ENCODE measurements around the gene PLAA.
A peak's percentile ranks its signal among the peaks of the same experiment; 100 is the strongest.

PLAA gene

DNA sequence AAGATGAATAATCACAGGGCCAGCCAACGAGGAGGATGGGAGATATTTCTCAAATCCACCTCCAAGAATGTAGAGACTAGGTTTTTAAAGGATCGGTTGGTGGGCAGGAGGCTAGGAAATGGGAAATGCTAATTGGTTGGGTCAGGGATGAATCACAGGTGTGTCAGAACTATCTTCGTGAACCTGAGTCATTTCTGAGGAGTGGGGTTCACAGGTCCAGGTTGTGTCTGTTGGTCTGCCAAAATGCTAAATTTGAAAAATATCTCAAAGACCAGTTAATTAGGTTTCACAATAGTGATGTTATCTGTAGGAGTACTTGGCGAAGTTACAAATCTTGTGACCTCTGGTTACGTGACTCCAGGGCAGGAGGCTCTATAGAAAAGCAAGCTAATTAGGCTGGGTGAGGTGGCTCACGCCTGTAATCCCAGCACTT, 2.6 kb upstream of the PLAA start:
- DNase-seq (no peak), ATAC-seq (no peak)
- no peak overlapping the region for H3K4me3 Mint-ChIP-seq
- no peaks in the 10 kb centered on the region for H3K9me3 Mint-ChIP-seq
- peaks cover 44% of the 10 kb centered on the region for H3K4me1 Mint-ChIP-seq
- H3K36me3 Mint-ChIP-seq (ENCODE audit: low read depth): peaks cover 5% of the 10 kb centered on the region
- H3K27me3 Mint-ChIP-seq: no peaks in the 10 kb centered on the region
- H3K27ac Mint-ChIP-seq: no peak overlapping the region

DNA sequence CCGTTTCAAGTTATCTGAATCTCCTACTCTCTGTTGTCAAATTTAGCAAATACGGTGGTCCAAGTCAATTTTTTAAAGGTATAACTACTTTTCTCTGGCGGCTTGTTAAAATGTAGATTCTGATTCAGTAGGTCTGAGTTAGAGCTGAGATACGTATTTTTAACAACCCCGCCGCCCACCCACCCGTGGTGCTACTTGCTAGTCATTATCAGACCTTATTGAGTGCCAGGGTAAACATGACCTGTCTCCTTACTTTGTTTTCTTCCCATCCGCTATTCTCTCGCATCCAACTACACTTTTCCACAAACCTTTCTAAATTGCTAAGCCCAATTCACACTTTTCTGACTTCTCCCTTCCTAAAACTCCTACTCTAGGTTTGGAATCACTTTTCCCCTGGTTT, 694 bp upstream of the PLAA start:
- Mint-ChIP-seq H3K9me3 (no peaks in the 10 kb centered on the region), H3K27me3 (no peaks in the 10 kb centered on the region), H3K36me3 (ENCODE audit: low read depth) (peaks cover 21% of the 10 kb centered on the region), H3K4me3 (peak overlapping the region; percentile 96), H3K27ac (peak overlapping the region; percentile 100), H3K4me1 (peaks cover 51% of the 10 kb centered on the region)
- ATAC-seq (no peak), DNase-seq (peak; percentile 36)

DNA sequence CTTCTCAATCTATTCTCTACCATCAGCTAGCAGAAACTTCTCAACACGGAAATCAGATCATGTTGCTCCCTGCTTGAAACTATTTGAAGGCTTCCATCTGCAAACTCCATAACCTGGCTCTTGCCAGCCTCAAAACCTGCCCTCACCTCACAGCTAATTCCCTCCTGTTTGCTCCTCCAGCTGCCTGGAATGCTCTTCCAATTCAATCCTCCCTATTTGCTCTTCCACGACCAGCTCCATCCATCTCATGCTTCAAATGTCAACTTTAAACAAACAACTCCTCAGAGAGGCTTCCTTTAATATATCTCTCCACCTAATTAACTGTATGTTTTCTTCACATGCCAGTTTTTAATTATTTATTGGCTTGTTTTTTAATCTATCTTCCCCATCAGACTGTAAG, 1.5 kb downstream of the PLAA start:
- no peak for DNase-seq
- H3K4me3 Mint-ChIP-seq: peak overlapping the region; percentile 96
- peaks cover 33% of the 10 kb centered on the region for H3K36me3 Mint-ChIP-seq (ENCODE audit: low read depth)
- no peaks in the 10 kb centered on the region for H3K9me3 Mint-ChIP-seq
- H3K27ac Mint-ChIP-seq: peak overlapping the region; percentile 100
- no peak for ATAC-seq
- H3K27me3 Mint-ChIP-seq: no peaks in the 10 kb centered on the region
- H3K4me1 Mint-ChIP-seq: peaks cover 66% of the 10 kb centered on the region

DNA sequence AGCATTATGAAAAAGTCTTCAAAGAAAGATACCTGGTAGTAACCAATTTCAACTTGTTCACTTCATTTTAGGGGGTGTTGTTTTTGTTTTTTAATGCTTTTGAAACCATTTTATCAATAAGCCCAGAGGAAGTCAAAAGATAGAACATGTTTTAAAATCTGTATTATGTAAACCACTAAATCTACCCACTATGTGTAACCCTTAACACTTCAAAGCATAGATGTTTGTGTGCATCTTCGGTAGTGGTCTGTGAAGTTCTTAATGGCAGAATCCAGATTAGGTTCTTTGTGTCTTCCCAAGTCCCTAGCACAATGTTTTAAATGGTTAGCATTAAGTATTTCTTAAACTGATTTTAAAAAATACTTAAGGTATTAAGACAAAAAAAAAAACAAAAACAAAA, 6.3 kb downstream of the PLAA start:
- no peak overlapping the region for H3K4me3 Mint-ChIP-seq
- H3K27ac Mint-ChIP-seq: peak overlapping the region; percentile 32

DNA sequence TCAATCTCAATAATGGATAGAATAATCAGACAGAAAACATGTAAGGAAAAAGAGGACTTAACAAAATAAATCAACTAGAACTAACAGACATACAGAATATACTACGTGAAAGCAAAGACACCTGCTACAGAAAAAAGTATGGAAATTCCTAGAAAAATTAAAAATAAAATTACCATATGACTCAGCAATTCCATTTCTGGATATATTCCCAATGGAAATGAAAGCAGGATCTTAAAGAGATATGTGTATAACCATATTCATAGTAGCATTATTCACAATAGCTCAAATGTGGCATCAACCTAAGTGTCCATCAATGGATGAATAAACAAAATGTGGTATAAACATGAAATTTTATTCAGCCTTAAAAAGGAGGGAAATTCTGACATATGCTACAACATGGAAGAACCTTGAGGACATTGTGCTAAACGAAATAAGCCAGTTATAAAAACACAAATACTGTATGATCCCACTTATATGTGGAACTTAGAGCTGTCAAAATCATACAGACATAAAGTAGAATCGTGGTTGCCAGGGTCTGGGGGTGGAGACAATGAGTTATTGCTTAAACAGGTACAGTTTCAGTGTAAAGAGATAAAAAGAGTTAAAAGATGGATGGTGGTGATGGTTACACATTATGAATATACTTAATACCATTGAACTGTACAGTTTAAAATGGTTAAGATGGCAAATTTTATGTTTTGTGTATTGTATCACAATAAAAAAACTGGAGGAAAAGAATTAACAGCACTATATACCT, 6.9 kb downstream of the PLAA start:
- peaks cover 56% of the 10 kb centered on the region for H3K36me3 Mint-ChIP-seq (ENCODE audit: low read depth)
- H3K4me1 Mint-ChIP-seq: peaks cover 70% of the 10 kb centered on the region
- peak overlapping the region; percentile 12 for H3K4me3 Mint-ChIP-seq
- H3K9me3 Mint-ChIP-seq: no peaks in the 10 kb centered on the region
- no peak for DNase-seq
- peak overlapping the region; percentile 32 for H3K27ac Mint-ChIP-seq
- H3K27me3 Mint-ChIP-seq: no peaks in the 10 kb centered on the region
- no peak for ATAC-seq

More for the DNA sequence above, 6.3 kb downstream of the PLAA start:
- H3K36me3 Mint-ChIP-seq (ENCODE audit: low read depth): peaks cover 60% of the 10 kb centered on the region
- no peaks in the 10 kb centered on the region for H3K27me3 Mint-ChIP-seq
- ATAC-seq (no peak), DNase-seq (no peak)
- H3K4me1 Mint-ChIP-seq: peaks cover 75% of the 10 kb centered on the region
- no peaks in the 10 kb centered on the region for H3K9me3 Mint-ChIP-seq

DNA sequence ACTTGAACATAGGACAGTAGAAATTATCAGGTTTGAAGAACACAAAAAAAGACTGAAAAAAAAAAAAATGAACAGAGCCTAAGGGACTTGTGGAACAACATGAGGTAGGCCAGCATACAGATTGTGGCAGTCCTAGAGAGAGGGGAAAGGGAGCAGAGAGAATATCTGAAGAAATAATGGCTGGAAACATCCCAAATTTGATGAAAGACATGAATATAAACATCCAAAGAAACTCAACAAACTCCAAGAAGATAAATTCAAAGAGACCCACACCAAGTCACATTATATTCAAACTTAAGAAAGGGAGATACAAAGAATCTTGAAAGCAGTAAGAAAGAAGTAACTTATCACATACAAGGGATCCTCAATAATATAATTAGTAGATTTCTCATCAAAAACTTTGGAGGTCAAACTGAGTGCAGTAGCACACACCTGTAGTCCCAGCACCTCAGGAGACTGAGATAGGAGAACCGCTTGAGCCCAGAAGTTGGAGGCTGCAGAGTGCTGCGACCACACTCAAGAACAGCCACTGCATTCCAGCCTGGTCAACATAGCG, 9.1 kb downstream of the PLAA start:
- Mint-ChIP-seq H3K9me3 (no peaks in the 10 kb centered on the region), H3K36me3 (ENCODE audit: low read depth) (peaks cover 42% of the 10 kb centered on the region), H3K4me1 (peaks cover 50% of the 10 kb centered on the region), H3K27me3 (no peaks in the 10 kb centered on the region), H3K4me3 (no peak overlapping the region), H3K27ac (peak overlapping the region; percentile 8)
- no peak for ATAC-seq
- DNase-seq: no peak

DNA sequence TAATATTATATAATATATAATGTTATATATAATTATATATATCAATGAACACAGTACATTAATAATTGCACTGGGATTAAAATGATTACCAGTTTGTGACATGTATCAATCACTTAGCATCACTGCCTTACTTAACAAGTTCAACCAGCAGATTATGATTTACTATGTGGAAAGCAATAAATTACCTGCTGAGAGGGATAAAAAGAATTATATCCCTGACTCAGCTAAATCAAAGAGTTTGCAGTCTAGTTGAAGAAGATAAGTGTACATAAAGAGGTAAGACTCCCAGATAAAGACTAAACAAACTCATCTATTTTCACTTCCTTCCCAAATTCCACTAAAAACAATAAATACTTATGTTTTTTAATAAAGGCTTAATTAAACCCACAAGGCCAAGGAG, 11.2 kb downstream of the PLAA start:
- peaks cover 37% of the 10 kb centered on the region for H3K36me3 Mint-ChIP-seq (ENCODE audit: low read depth)
- H3K27me3 Mint-ChIP-seq: no peaks in the 10 kb centered on the region
- no peaks in the 10 kb centered on the region for H3K9me3 Mint-ChIP-seq
- H3K4me3 Mint-ChIP-seq: no peak overlapping the region
- H3K4me1 Mint-ChIP-seq: peaks cover 37% of the 10 kb centered on the region
- DNase-seq: no peak
- ATAC-seq: no peak
- H3K27ac Mint-ChIP-seq: no peak overlapping the region

DNA sequence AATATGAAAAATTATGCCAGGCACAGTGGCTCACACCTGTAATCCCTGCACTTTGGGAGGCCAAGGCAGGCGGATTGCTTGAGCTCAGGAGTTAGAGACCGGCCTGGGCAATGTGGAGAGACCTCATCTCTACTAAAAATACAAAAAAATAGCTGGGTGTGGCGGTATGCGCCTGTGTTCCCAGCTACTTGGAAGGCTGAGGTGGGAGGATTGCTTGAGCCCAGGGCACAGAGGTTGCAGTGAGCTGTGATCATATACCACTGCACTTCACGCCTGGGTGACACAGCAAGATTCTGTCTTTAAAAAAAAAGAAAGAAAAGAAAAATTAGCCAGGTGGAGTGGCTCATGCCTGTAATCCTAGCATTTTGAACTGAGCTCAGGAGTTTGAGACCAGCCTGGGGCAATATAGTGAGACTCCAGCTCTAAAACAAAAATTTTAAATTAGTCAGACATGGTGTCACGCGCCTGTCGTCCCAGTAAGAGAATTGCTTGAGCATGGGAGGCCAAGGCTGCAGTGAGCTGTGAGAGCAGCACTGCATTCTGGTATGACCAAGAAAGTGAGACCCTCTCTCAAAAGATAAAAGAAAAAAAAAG, 18.0 kb downstream of the PLAA start:
- DNase-seq: no peak
- no peaks in the 10 kb centered on the region for H3K4me1 Mint-ChIP-seq
- no peak overlapping the region for H3K4me3 Mint-ChIP-seq
- ATAC-seq: no peak
- H3K9me3 Mint-ChIP-seq: no peaks in the 10 kb centered on the region
- H3K36me3 Mint-ChIP-seq (ENCODE audit: low read depth): peaks cover 34% of the 10 kb centered on the region
- no peaks in the 10 kb centered on the region for H3K27me3 Mint-ChIP-seq
- H3K27ac Mint-ChIP-seq: no peak overlapping the region

DNA sequence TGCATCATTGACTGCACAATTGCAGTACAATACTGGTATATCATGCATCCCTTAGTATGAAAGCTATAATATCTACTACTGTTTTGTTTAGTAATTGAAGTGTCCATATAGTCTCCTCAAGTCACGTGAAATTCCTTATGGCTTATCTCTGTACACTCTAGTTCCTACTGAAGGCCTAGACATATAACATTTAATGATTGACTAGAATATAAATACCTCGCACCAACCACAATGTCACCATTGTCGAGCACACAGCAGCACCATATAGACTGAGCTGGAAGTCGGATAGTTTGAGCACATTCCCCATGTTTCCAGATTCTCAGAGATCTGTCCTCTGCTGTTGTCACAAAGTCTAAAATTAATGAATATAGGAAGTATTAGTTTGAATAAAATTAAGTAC, 21.4 kb downstream of the PLAA start:
- H3K4me1 Mint-ChIP-seq: no peaks in the 10 kb centered on the region
- H3K27ac Mint-ChIP-seq: no peak overlapping the region
- H3K27me3 Mint-ChIP-seq: no peaks in the 10 kb centered on the region
- H3K36me3 Mint-ChIP-seq (ENCODE audit: low read depth): peaks cover 57% of the 10 kb centered on the region
- H3K4me3 Mint-ChIP-seq: no peak overlapping the region
- ATAC-seq: no peak
- no peak for DNase-seq
- no peaks in the 10 kb centered on the region for H3K9me3 Mint-ChIP-seq

DNA sequence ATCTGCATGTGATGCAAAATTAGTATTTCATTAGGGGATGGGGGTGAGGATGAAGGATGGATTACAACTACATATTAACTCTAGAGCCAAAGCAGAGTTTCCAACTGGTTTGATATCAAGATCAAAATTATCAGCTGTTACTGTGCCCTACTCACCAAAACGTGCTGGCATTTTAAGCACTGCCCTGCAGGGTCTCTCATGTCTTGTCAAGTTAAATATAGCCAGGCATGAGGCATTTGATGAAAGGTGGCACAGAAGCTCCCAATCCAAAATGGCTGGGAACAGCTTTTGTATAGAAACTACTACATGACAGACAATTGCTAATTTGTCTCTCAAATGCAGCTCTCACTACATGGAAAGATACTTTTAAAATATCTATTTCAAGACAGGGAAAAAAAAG, 27.3 kb downstream of the PLAA start:
- peaks cover 77% of the 10 kb centered on the region for H3K36me3 Mint-ChIP-seq (ENCODE audit: low read depth)
- DNase-seq (no peak), ATAC-seq (no peak)
- H3K27ac Mint-ChIP-seq: no peak overlapping the region
- H3K4me3 Mint-ChIP-seq: no peak overlapping the region
- no peaks in the 10 kb centered on the region for H3K9me3 Mint-ChIP-seq
- no peaks in the 10 kb centered on the region for H3K4me1 Mint-ChIP-seq
- no peaks in the 10 kb centered on the region for H3K27me3 Mint-ChIP-seq

DNA sequence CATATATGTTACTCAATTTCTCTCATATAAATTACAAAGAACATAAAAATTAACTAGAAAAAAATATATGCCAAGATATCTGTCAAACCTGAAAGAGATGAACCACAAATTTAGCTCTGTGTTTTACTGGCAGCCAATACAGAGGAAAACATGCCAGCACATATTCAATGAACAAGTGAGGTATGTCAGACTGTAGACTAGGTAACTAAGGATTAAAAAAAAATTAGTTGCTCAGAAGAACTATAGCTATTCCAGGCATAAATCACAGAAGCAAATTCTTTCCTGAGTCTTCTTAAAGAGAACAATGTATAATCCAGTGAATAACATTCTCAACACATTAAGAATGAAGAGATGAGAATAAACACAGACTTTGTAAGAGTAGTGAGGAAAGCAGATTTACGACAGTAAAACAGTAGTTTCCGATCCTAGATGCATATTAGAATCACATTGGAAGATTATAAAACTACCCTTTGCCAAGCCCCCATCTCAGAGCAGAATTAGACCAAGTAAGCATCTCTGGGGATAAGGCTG, 33.8 kb downstream of the PLAA start:
- Mint-ChIP-seq H3K9me3 (no peaks in the 10 kb centered on the region), H3K36me3 (ENCODE audit: low read depth) (peaks cover 45% of the 10 kb centered on the region)
- ATAC-seq: no peak

DNA sequence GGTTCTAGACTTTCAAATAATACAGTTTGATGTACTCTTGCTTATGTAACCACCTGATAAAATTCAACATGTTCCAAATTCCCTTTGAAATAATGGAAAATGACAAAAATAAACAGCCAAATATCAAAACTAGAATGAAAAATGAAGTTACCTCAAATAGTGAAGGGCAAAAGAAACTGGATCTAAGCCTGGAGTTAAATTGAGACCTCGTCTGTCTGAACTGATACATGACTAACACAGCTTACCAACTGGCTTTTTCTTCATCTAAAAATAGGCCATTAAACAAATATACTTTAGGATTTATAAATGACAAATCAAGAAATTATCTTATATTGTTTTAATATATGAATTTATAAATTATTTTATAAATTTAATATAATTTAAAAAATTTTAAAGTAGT, 42.4 kb downstream of the PLAA start:
- Mint-ChIP-seq H3K4me1 (no peaks in the 10 kb centered on the region), H3K36me3 (ENCODE audit: low read depth) (peaks cover 42% of the 10 kb centered on the region), H3K9me3 (no peaks in the 10 kb centered on the region), H3K4me3 (no peak overlapping the region), H3K27me3 (no peaks in the 10 kb centered on the region), H3K27ac (no peak overlapping the region)
- no peak for ATAC-seq
- no peak for DNase-seq

More for the DNA sequence above, 33.8 kb downstream of the PLAA start:
- no peaks in the 10 kb centered on the region for H3K27me3 Mint-ChIP-seq
- H3K4me1 Mint-ChIP-seq: no peaks in the 10 kb centered on the region
- no peak overlapping the region for H3K27ac Mint-ChIP-seq
- DNase-seq: no peak
- H3K4me3 Mint-ChIP-seq: no peak overlapping the region

DNA sequence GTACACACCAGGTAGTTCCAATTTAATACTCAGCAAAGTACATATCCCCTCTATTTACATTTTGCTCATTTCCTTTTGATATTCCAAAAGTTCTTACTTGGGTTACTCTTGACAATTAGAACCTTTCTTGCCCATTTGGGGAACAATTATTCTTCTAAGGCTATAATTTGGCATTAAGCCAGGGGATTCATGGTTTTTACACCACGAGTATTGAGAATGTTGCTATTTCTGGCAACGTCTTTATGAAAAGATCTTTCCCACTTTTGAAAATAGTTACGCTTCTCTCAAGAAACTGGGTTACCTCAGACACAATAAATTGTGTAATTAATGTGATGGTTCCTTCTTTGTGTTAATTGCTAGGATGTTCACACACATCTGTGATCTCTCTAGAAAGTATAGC, 43.0 kb downstream of the PLAA start:
- no peaks in the 10 kb centered on the region for H3K27me3 Mint-ChIP-seq
- H3K9me3 Mint-ChIP-seq: no peaks in the 10 kb centered on the region
- H3K4me3 Mint-ChIP-seq: no peak overlapping the region
- H3K27ac Mint-ChIP-seq: no peak overlapping the region
- H3K36me3 Mint-ChIP-seq (ENCODE audit: low read depth): peaks cover 40% of the 10 kb centered on the region
- no peak for DNase-seq
- ATAC-seq: no peak
- no peaks in the 10 kb centered on the region for H3K4me1 Mint-ChIP-seq

DNA sequence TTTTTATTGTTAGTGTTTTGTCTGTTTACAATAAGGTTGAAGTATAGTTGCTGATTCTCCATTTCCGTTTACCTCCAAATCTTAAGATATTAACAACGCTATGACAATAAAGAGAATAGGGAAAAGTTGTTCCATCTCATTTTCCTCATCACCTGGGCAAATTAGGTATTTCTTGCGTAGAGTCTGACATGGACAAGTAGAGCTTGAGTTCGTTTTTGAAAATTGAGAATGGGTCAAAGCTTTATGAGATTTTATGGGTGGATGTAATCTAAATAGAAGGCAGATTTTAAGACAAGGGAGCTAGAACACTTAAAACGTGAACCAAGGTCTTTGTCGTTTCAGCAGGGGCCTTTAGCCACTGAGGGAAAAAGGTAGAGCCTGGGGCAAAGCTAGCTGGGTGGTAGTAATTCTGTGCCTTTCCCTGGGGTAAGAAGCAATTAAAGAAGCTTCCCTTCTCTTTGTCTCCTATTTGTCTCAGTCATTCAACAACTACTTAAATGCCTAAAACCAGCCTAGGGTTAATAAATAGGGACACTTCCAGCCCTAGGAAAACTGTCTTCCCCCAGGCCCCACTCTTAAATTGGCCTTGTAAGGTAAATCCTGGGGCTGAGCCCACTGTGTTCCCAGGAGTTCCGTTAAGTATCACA, 53.9 kb downstream of the PLAA start:
- Mint-ChIP-seq H3K36me3 (ENCODE audit: low read depth) (peaks cover 11% of the 10 kb centered on the region), H3K27me3 (no peaks in the 10 kb centered on the region), H3K4me1 (peaks cover 44% of the 10 kb centered on the region), H3K27ac (peak overlapping the region; percentile 97), H3K4me3 (peak overlapping the region; percentile 94), H3K9me3 (peaks cover 9% of the 10 kb centered on the region)
- ATAC-seq (no peak), DNase-seq (no peak)

All from activated naive CD8-positive, alpha-beta T cell treated with anti-CD3 and anti-CD28 coated beads, Interleukin-2, amount 50 U/mL, for 24 hours (primary cell).